HUES64 (cell line): ENCODE results near the gene GRIN2A.

Experiments used
- H3K27ac ChIP-seq: 2 replicates; pipeline ENCODE4 v1.7.0; 2013; ENCODE audit warnings: low read depth, low read length, inconsistent platforms
- H3K27me3 ChIP-seq: 2 replicates; pipeline ENCODE4 v1.6.1; 2013; ENCODE audit warnings: mild to moderate bottlenecking, low read length; ENCODE audit not compliant: insufficient read depth
- H3K36me3 ChIP-seq: 2 replicates; pipeline ENCODE4 v1.6.1; 2013; ENCODE audit warnings: mild to moderate bottlenecking, low read length; ENCODE audit not compliant: insufficient read depth
- H3K4me1 ChIP-seq: 2 replicates; pipeline ENCODE4 v1.6.1; 2013; ENCODE audit warnings: mild to moderate bottlenecking, low read length, moderate library complexity; ENCODE audit not compliant: insufficient read depth
- H3K4me3 ChIP-seq: 2 replicates; pipeline ENCODE4 v1.5.1; 2013; ENCODE audit warnings: mild to moderate bottlenecking, low read length, moderate library complexity
- H3K9ac ChIP-seq: 2 replicates; pipeline ENCODE4 v1.6.1; 2013; ENCODE audit warnings: mild to moderate bottlenecking, low read depth, low read length
- H3K9me3 ChIP-seq: 2 replicates; pipeline ENCODE4 v1.6.1; 2013; ENCODE audit warnings: low read depth, low read length; ENCODE audit not compliant: insufficient read depth
- WGBS: fragments of 150-250, 120-280 bp; methylation state at CpG from one replicate; pipeline ENCODE4 v1.1.7; 2013; ENCODE audit warnings: missing lambda C conversion rate; 5-methylcytosine and 5-hydroxymethylcytosine counted together

Gene GRIN2A

GRCh38 chr16:9840761-9841665 lies 341.2 kb downstream of the GRIN2A start:
- Histone ChIP-seq H3K9ac (no peak overlapping the region), H3K36me3 (no peaks in the 10 kb centered on the region), H3K9me3 (no peaks in the 10 kb centered on the region), H3K4me3 (no peak overlapping the region), H3K4me1 (peaks cover 23% of the 10 kb centered on the region), H3K27ac (peak overlapping the region; percentile 57; the same call in 1 of the 2 replicates), H3K27me3 (no peaks in the 10 kb centered on the region)
- WGBS = 68% methylated on average over 4 of the region's 4 CpGs

- Histone ChIP-seq H3K27me3 (no peaks in the 10 kb centered on the region), H3K9me3 (no peaks in the 10 kb centered on the region), H3K4me3 (no peak overlapping the region), H3K9ac (no peak overlapping the region), H3K4me1 (peaks cover 23% of the 10 kb centered on the region), H3K36me3 (no peaks in the 10 kb centered on the region), H3K27ac (no peak overlapping the region)
- 98% methylated on average over 2 of the region's 2 CpGs for WGBS
These were observed 344.7 kb downstream of the GRIN2A start for GRCh38 chr16:9837481-9837880.

- H3K27ac ChIP-seq = no peak overlapping the region
These were observed 346.0 kb downstream of the GRIN2A start for GRCh38 chr16:9836118-9836736.

GRCh38 chr16:9827062-9827752 lies 355.0 kb downstream of the GRIN2A start:
- Histone ChIP-seq H3K9me3 (no peaks in the 10 kb centered on the region), H3K36me3 (no peaks in the 10 kb centered on the region), H3K4me1 (peaks cover 28% of the 10 kb centered on the region), H3K4me3 (no peak overlapping the region), H3K27ac (peak overlapping the region; percentile 50; the same call in 1 of the 2 replicates), H3K27me3 (no peaks in the 10 kb centered on the region), H3K9ac (peak overlapping the region; percentile 33; the same call in 1 of the 2 replicates)
- WGBS = 48% methylated on average over 9 of the region's 9 CpGs

More at GRCh38 chr16:9836118-9836736, 346.0 kb downstream of the GRIN2A start:
- Histone ChIP-seq H3K9me3 (no peaks in the 10 kb centered on the region), H3K4me3 (no peak overlapping the region), H3K36me3 (no peaks in the 10 kb centered on the region), H3K4me1 (peaks cover 23% of the 10 kb centered on the region), H3K9ac (no peak overlapping the region), H3K27me3 (no peaks in the 10 kb centered on the region)
- WGBS = 58% methylated on average over 9 of the region's 9 CpGs

- H3K9ac ChIP-seq = no peak overlapping the region
- peaks cover 34% of the 10 kb centered on the region for H3K4me1 ChIP-seq
- no peak overlapping the region for H3K4me3 ChIP-seq
- WGBS = 40% methylated on average over 2 of the region's 2 CpGs
- no peaks in the 10 kb centered on the region for H3K36me3 ChIP-seq
- H3K27ac ChIP-seq = peak overlapping the region; percentile 50; the same call in 1 of the 2 replicates
- H3K9me3 ChIP-seq = no peaks in the 10 kb centered on the region
- H3K27me3 ChIP-seq = no peaks in the 10 kb centered on the region
These were observed 355.6 kb downstream of the GRIN2A start for GRCh38 chr16:9826656-9827055.

- Histone ChIP-seq H3K27ac (no peak overlapping the region), H3K4me1 (peaks cover 55% of the 10 kb centered on the region), H3K4me3 (no peak overlapping the region), H3K9ac (no peak overlapping the region), H3K27me3 (no peaks in the 10 kb centered on the region), H3K36me3 (no peaks in the 10 kb centered on the region), H3K9me3 (no peaks in the 10 kb centered on the region)
- WGBS = 94% methylated on average over 11 of the region's 12 CpGs
These were observed 357.8 kb downstream of the GRIN2A start for GRCh38 chr16:9824200-9825068.

- Histone ChIP-seq H3K27ac (no peak overlapping the region), H3K9ac (no peak overlapping the region), H3K9me3 (no peaks in the 10 kb centered on the region), H3K27me3 (no peaks in the 10 kb centered on the region), H3K4me3 (no peak overlapping the region), H3K36me3 (no peaks in the 10 kb centered on the region), H3K4me1 (peaks cover 64% of the 10 kb centered on the region)
- WGBS = 89% methylated on average over 3 of the region's 3 CpGs
These were observed 358.7 kb downstream of the GRIN2A start for GRCh38 chr16:9823510-9823909.

- Histone ChIP-seq H3K4me1 (peaks cover 62% of the 10 kb centered on the region), H3K4me3 (0 out of 2 replicates have a peak overlapping the region, but pooled peaks have one; percentile 4), H3K36me3 (no peaks in the 10 kb centered on the region), H3K27ac (peak overlapping the region; percentile 83), H3K9me3 (no peaks in the 10 kb centered on the region), H3K27me3 (no peaks in the 10 kb centered on the region), H3K9ac (0 out of 2 replicates have a peak overlapping the region, but pooled peaks have one; percentile 5)
- WGBS = 32% methylated on average over 7 of the region's 7 CpGs
These were observed 360.3 kb downstream of the GRIN2A start for GRCh38 chr16:9821970-9822369.

- Histone ChIP-seq H3K4me3 (peak overlapping the region; percentile 13), H3K36me3 (no peaks in the 10 kb centered on the region), H3K27ac (peak overlapping the region; percentile 83), H3K4me1 (peaks cover 62% of the 10 kb centered on the region), H3K27me3 (no peaks in the 10 kb centered on the region), H3K9me3 (no peaks in the 10 kb centered on the region), H3K9ac (peak overlapping the region; percentile 23; the same call in 1 of the 2 replicates)
- 48% methylated on average over 3 of the region's 3 CpGs for WGBS
These were observed 360.9 kb downstream of the GRIN2A start for GRCh38 chr16:9821331-9821730.

GRCh38 chr16:9820476-9821246 lies 361.6 kb downstream of the GRIN2A start:
- H3K9me3 ChIP-seq = no peaks in the 10 kb centered on the region
- 19% methylated on average over 8 of the region's 8 CpGs for WGBS
- no peaks in the 10 kb centered on the region for H3K36me3 ChIP-seq
- H3K4me3 ChIP-seq = peak overlapping the region; percentile 22
- H3K4me1 ChIP-seq = peaks cover 67% of the 10 kb centered on the region
- peak overlapping the region; percentile 24; the same call in 1 of the 2 replicates for H3K9ac ChIP-seq
- H3K27me3 ChIP-seq = no peaks in the 10 kb centered on the region
- peak overlapping the region; percentile 83 for H3K27ac ChIP-seq
